Measurements from ENCODE around the gene SYNPO2L. TPM values are rescaled to one million over a fixed set of nuclear protein-coding genes. Genes with fewer than 3 reads are reported as not detected.
"Not testable (repeated sequence)": the region's sequence is repeated elsewhere in the genome, so short reads cannot be mapped to it uniquely, and the experiment has no call there.

Gene SYNPO2L
- total RNA-seq, 1 donor = under 0.01 TPM

GRCh38 chr10:73674546-73674945 lies 18.7 kb upstream of the SYNPO2L start:
- not testable (repeated sequence) for H3K4me3 ChIP-seq (ENCODE audit: insufficient read depth, low read length); H3K9me3 ChIP-seq (ENCODE audit: low read depth, low read length); H3K4me2 ChIP-seq (ENCODE audit: insufficient read depth, low read length); H3K36me3 ChIP-seq (ENCODE audit: insufficient read depth, low read length); H4K20me1 ChIP-seq (ENCODE audit: insufficient read depth, low read length); H3K4me1 ChIP-seq (ENCODE audit: insufficient read depth, low read length); H2AFZ ChIP-seq (ENCODE audit: low read length); DNase-seq (ENCODE audit: insufficient read length, low spot score, missing footprints); H3K79me2 ChIP-seq (ENCODE audit: insufficient read depth, low read length); H3K27ac ChIP-seq (ENCODE audit: low read depth, low read length); H3K27me3 ChIP-seq (ENCODE audit: insufficient read depth, low read length)

GRCh38 chr10:73668378-73668777 lies 12.5 kb upstream of the SYNPO2L start:
- H3K4me2 ChIP-seq (ENCODE audit: insufficient read depth, low read length); H3K27ac ChIP-seq (ENCODE audit: low read depth, low read length); H3K79me2 ChIP-seq (ENCODE audit: insufficient read depth, low read length); DNase-seq (ENCODE audit: insufficient read length, low spot score, missing footprints); H4K20me1 ChIP-seq (ENCODE audit: insufficient read depth, low read length); H3K9me3 ChIP-seq (ENCODE audit: low read depth, low read length); H3K36me3 ChIP-seq (ENCODE audit: insufficient read depth, low read length); H2AFZ ChIP-seq (ENCODE audit: low read length); H3K27me3 ChIP-seq (ENCODE audit: insufficient read depth, low read length); H3K4me1 ChIP-seq (ENCODE audit: insufficient read depth, low read length); H3K4me3 ChIP-seq (ENCODE audit: insufficient read depth, low read length): not testable (repeated sequence)

GRCh38 chr10:73666153-73666809 lies 10.5 kb upstream of the SYNPO2L start:
- H4K20me1 ChIP-seq (ENCODE audit: insufficient read depth, low read length); H3K27me3 ChIP-seq (ENCODE audit: insufficient read depth, low read length); H3K27ac ChIP-seq (ENCODE audit: low read depth, low read length); H3K9me3 ChIP-seq (ENCODE audit: low read depth, low read length); H3K4me3 ChIP-seq (ENCODE audit: insufficient read depth, low read length); H2AFZ ChIP-seq (ENCODE audit: low read length); H3K4me2 ChIP-seq (ENCODE audit: insufficient read depth, low read length); H3K4me1 ChIP-seq (ENCODE audit: insufficient read depth, low read length); DNase-seq (ENCODE audit: insufficient read length, low spot score, missing footprints); H3K79me2 ChIP-seq (ENCODE audit: insufficient read depth, low read length); H3K36me3 ChIP-seq (ENCODE audit: insufficient read depth, low read length): not testable (repeated sequence)

GRCh38 chr10:73665581-73665980 lies 9.8 kb upstream of the SYNPO2L start:
- H4K20me1 ChIP-seq (ENCODE audit: insufficient read depth, low read length); H3K4me1 ChIP-seq (ENCODE audit: insufficient read depth, low read length); H3K4me2 ChIP-seq (ENCODE audit: insufficient read depth, low read length); H3K79me2 ChIP-seq (ENCODE audit: insufficient read depth, low read length); H3K27ac ChIP-seq (ENCODE audit: low read depth, low read length); H3K9me3 ChIP-seq (ENCODE audit: low read depth, low read length); DNase-seq (ENCODE audit: insufficient read length, low spot score, missing footprints); H3K36me3 ChIP-seq (ENCODE audit: insufficient read depth, low read length); H2AFZ ChIP-seq (ENCODE audit: low read length); H3K27me3 ChIP-seq (ENCODE audit: insufficient read depth, low read length); H3K4me3 ChIP-seq (ENCODE audit: insufficient read depth, low read length): not testable (repeated sequence)

- not testable (repeated sequence) for H2AFZ ChIP-seq (ENCODE audit: low read length); H3K36me3 ChIP-seq (ENCODE audit: insufficient read depth, low read length); H3K27ac ChIP-seq (ENCODE audit: low read depth, low read length); H3K4me1 ChIP-seq (ENCODE audit: insufficient read depth, low read length); H3K4me3 ChIP-seq (ENCODE audit: insufficient read depth, low read length); H3K27me3 ChIP-seq (ENCODE audit: insufficient read depth, low read length); DNase-seq (ENCODE audit: insufficient read length, low spot score, missing footprints); H3K9me3 ChIP-seq (ENCODE audit: low read depth, low read length); H3K79me2 ChIP-seq (ENCODE audit: insufficient read depth, low read length); H3K4me2 ChIP-seq (ENCODE audit: insufficient read depth, low read length); H4K20me1 ChIP-seq (ENCODE audit: insufficient read depth, low read length)
These were observed 8.6 kb upstream of the SYNPO2L start for GRCh38 chr10:73664156-73665040.

- H3K4me2 ChIP-seq (ENCODE audit: insufficient read depth, low read length); H3K4me3 ChIP-seq (ENCODE audit: insufficient read depth, low read length); H3K79me2 ChIP-seq (ENCODE audit: insufficient read depth, low read length); H2AFZ ChIP-seq (ENCODE audit: low read length); H3K9me3 ChIP-seq (ENCODE audit: low read depth, low read length); H3K36me3 ChIP-seq (ENCODE audit: insufficient read depth, low read length); DNase-seq (ENCODE audit: insufficient read length, low spot score, missing footprints); H3K27me3 ChIP-seq (ENCODE audit: insufficient read depth, low read length); H3K4me1 ChIP-seq (ENCODE audit: insufficient read depth, low read length); H4K20me1 ChIP-seq (ENCODE audit: insufficient read depth, low read length); H3K27ac ChIP-seq (ENCODE audit: low read depth, low read length): not testable (repeated sequence)
These were observed 7.8 kb upstream of the SYNPO2L start for GRCh38 chr10:73663621-73664020.

- not testable (repeated sequence) for H2AFZ ChIP-seq (ENCODE audit: low read length); H3K4me1 ChIP-seq (ENCODE audit: insufficient read depth, low read length); H4K20me1 ChIP-seq (ENCODE audit: insufficient read depth, low read length); DNase-seq (ENCODE audit: insufficient read length, low spot score, missing footprints); H3K27me3 ChIP-seq (ENCODE audit: insufficient read depth, low read length); H3K9me3 ChIP-seq (ENCODE audit: low read depth, low read length); H3K4me3 ChIP-seq (ENCODE audit: insufficient read depth, low read length); H3K27ac ChIP-seq (ENCODE audit: low read depth, low read length); H3K36me3 ChIP-seq (ENCODE audit: insufficient read depth, low read length); H3K79me2 ChIP-seq (ENCODE audit: insufficient read depth, low read length); H3K4me2 ChIP-seq (ENCODE audit: insufficient read depth, low read length)
These were observed 6.9 kb upstream of the SYNPO2L start for GRCh38 chr10:73662705-73663104.
